GF-D8 (cell line): ENCODE measurements around the gene PXDC1.
"Not testable (repeated sequence)": the region's sequence is repeated elsewhere in the genome, so short reads cannot be mapped to it uniquely, and the experiment has no call there.

Experiments used
- DNase-seq: peaks from one replicate; lab custom pipeline; 2025; lab: John Stamatoyannopoulos, UW

Gene PXDC1

DNA sequence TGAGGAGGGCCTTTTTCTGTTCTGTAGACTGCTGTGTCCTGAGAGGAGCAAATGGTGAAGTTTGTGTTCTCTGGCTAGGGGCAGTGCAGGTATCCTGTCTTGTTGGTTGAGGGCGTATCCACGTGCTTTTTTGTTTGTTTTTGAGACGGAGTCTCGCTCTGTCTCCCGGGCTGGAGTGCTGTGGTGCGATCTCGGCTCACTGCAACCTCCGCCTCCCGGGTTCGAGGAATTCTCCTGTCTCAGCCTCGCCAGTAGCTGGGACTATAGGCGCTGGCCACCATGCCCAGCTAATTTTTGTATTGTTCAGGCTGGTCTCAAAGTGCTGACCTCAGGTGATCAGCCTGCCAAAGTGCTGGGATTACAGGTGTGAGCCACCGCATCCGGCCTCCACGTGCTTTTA, 10.8 kb upstream of the PXDC1 start:
- DNase-seq = no peak

GRCh38 chr6:3761989-3762270, 10.4 kb upstream of the PXDC1 start:
- DNase-seq = no peak

GRCh38 chr6:3759646-3760232, 8.2 kb upstream of the PXDC1 start:
- no peak for DNase-seq

- no peak for DNase-seq
These were observed 7.3 kb upstream of the PXDC1 start for GRCh38 chr6:3758842-3759144.

DNA sequence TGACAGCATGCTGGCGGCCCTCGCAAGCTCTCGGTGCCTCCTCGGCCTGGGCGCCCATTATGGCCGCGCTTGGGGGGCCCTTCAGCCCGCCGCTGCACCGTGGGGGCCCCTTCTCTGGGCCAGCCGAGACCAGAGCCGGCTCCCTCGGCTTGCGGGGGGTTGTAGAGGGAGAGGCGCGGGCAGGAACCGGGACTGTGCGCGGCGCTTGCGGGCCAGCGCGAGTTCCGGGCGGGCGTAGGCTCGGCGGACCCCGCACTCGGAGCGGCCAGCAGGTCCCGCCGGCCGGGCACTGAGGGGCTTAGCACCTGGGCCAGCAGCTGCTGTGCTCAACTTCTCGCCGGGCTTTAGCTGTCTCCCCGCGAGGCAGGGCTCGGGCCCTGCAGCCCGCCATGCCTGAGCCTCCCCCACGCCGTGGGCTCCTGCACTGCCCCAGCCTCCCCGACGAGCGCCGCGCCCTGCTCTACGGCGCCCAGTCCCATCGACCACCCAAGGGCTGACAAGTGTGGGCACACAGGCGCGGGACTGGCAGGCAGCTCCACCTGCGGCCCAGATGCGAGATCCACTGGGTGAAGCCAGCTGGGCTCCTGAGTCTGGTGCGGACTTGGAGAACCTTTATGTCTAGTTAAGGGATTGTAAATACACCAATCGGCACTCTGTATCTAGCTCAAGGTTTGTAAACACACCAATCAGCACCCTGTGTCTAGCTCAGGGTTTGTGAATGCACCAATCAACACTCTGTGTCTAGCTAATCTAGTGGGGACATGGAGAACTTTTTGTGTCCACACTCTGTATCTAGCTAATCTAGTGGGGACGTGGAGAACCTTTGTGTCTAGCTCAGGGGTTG, 6.7 kb upstream of the PXDC1 start:
- DNase-seq = not testable (repeated sequence)

DNA sequence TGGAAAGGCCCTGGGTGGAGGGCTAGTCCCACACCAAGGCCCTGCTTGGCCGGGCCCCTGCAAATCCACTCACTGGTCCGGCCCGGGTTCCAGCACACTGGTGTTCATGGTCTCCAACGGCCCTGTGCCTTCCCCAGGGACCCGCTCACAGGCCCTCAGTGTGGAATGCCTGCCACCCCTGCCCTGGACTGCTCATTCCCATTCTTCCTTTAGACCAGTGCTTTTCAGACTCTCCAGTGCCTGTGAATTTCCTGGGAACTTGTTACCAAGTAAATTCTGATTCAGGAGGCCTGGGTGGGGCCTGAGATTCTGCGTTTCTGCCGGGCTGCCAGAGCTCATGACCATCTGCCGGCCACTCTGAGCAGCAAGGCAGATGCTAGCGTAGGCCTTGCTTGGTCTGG, 5.7 kb upstream of the PXDC1 start:
- no peak for DNase-seq

DNA sequence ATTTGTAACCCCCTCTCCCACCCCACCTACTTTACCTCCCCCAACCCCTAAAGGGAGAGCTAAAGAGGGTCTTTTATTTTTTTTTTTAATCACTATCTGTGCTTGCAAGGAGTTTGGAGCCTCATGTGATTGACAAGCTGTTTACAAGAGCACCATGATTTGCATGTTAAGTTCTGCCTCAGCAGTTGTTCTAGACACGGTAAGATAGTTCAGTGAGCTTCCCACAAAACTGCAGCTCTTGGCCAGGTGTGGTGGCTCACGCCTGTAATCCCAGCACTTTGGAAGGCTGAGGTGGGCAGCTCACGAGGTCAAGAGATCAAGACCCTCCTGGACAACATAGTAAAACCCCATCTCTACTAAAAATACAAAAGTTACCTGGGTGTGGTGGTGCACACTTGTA, 5.0 kb upstream of the PXDC1 start:
- DNase-seq = no peak

DNA sequence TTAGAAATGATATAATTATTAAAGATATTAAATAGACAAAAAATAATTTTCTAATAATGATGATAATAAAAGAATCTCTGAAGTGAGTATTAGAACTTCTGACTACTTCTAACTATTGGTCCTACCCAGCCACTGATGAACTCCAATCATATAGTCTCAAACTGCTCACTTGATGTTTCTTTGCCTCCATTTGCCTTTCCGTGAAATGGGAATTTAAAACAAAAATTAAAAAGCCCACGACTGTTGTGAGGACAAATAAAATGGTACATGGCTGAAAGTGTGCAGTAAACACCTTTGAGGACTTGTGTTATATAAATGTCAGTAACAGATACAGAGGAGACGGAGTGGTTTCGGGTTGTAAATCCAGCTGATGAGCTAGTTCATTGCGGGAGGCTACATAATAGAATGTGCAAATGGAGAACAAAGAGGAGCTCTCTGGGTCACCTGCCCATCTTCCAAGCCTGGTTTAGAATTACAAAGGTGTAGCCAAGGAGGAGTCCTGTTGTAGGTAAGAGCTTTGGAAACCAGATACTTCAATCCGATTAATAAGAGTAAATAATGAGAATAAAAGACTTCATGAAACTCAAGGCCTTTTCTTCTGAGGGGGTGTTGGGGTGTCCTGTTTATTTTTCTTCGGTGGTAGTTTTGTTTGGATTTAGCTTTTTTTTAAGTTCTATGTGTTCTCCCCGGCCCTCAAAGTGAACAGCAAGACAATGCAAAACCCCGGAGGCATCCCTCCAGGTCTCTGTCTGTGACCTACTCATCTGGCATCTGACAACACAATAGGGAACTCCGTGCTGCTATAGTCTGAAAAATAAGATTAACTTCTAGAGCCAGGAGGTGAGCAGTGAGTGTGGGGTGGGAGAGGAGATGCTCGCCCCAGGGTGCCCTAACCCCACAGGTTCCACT, 4.4 kb upstream of the PXDC1 start:
- no peak for DNase-seq

DNA sequence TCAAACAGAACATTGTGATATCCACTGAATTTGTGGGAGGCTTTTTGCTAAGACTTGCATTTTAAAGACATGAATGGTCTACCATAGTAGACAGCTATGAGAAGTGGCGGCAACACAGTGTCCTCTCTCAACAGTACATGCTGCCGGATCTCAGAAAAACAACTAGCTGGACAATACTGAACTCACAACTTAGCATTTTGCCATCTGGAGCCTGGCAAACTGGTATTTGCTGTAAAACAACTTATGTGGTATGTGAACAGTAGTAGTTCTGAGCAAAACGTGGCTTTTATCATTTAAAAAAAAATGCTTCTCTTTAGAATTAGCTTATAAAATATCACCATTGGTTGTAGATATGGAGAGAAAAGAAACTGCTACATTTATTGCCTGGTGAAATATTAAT, 3.3 kb upstream of the PXDC1 start:
- DNase-seq = no peak

DNA sequence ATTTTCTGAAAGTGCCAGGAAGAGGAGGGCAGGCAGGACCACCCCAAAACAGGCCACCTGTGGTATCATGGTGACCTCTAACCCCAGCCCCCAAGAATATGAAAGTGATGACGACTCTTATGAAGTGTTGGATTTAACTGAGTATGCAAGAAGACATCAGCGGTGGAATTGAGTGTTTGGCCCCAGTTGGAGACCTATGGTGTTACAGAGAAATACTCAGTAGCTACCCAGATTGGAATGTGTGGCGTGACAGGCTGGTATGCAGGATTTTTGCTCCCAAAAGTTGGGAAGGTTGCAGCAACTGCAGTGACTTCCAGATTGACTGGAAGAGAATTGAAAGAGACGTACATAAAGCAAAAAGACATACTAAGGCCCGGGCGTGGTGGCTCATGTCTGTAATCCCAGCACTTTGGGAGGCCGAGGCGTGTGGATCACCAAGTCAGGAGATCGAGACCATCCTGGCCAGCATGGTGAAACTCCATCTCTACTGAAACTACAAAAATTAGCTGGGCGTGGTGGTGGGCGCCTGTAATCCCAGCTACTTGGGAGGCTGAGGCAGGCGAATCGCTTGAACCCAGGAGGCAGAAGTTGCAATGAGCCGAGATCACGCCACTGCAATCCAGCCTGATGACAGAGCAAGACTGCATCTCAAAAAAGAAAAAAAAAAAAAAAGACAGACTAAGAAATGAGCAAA, 2.7 kb upstream of the PXDC1 start:
- not testable (repeated sequence) for DNase-seq

GRCh38 chr6:3753228-3753835, 1.8 kb upstream of the PXDC1 start:
- no peak for DNase-seq

GRCh38 chr6:3752531-3753227, 1.2 kb upstream of the PXDC1 start:
- no peak for DNase-seq

GRCh38 chr6:3751730-3752530, 417 bp upstream of the PXDC1 start:
- no peak for DNase-seq

- no peak for DNase-seq
These were observed 1.0 kb downstream of the PXDC1 start for GRCh38 chr6:3750317-3751076.

- DNase-seq = no peak
These were observed 1.6 kb downstream of the PXDC1 start for GRCh38 chr6:3749977-3750316.

- DNase-seq = no peak
These were observed 2.3 kb downstream of the PXDC1 start for GRCh38 chr6:3749067-3749841.

GRCh38 chr6:3748208-3749066, 3.1 kb downstream of the PXDC1 start:
- no peak for DNase-seq

GRCh38 chr6:3747100-3747737, 4.3 kb downstream of the PXDC1 start:
- no peak for DNase-seq
